ENCODE results near the gene LIG4.
A peak's percentile ranks its signal among the peaks of the same experiment; 100 is the strongest.

Gene LIG4

GRCh38 chr13:108193806-108194205 is 21.5 kb downstream of the LIG4 start:
- DNase-seq (ENCODE audit: low spot score) = no peak

GRCh38 chr13:108190897-108191296 is 24.4 kb downstream of the LIG4 start:
- no peak for DNase-seq (ENCODE audit: low spot score)

GRCh38 chr13:108188260-108188659 is 27.1 kb downstream of the LIG4 start:
- no peak for DNase-seq (ENCODE audit: low spot score)

GRCh38 chr13:108185223-108185622 is 30.1 kb downstream of the LIG4 start:
- no peak for DNase-seq (ENCODE audit: low spot score)

GRCh38 chr13:108182652-108183051 is 32.7 kb downstream of the LIG4 start:
- DNase-seq (ENCODE audit: low spot score) = no peak

GRCh38 chr13:108178078-108178477 is 37.3 kb downstream of the LIG4 start:
- DNase-seq (ENCODE audit: low spot score) = no peak

- DNase-seq (ENCODE audit: low spot score) = peak; percentile 14
Observed at GRCh38 chr13:108176685-108177274, 38.6 kb downstream of the LIG4 start.

- no peak for DNase-seq (ENCODE audit: low spot score)
Observed at GRCh38 chr13:108168929-108169328, 46.4 kb downstream of the LIG4 start.

GRCh38 chr13:108166078-108166477 is 49.3 kb downstream of the LIG4 start:
- DNase-seq (ENCODE audit: low spot score) = no peak

GRCh38 chr13:108158746-108159145 is 56.6 kb downstream of the LIG4 start:
- no peak for DNase-seq (ENCODE audit: low spot score)
